ENCODE measurements around the gene GNAT3.

DNA sequence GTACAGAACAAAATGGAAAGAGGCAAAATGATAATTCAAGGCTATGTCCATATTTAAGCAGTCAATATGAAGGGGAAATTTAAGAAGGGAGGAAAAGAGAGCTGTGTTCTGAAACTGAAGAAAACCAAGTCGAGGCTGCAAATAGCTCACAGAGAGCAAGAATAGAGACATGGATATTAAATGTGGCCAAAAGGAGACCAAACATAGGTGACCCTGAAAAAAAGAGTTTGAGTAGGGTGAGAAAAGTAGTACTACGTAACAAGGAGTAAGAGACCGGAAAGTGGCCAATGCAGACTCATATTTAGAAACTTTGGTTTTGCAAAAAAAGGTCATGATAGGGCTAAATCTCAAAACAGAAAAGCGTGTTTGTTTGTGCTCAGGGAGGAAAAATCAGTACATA is 84.6 kb downstream of the GNAT3 start:
- TF ChIP-seq, protein P1, sequence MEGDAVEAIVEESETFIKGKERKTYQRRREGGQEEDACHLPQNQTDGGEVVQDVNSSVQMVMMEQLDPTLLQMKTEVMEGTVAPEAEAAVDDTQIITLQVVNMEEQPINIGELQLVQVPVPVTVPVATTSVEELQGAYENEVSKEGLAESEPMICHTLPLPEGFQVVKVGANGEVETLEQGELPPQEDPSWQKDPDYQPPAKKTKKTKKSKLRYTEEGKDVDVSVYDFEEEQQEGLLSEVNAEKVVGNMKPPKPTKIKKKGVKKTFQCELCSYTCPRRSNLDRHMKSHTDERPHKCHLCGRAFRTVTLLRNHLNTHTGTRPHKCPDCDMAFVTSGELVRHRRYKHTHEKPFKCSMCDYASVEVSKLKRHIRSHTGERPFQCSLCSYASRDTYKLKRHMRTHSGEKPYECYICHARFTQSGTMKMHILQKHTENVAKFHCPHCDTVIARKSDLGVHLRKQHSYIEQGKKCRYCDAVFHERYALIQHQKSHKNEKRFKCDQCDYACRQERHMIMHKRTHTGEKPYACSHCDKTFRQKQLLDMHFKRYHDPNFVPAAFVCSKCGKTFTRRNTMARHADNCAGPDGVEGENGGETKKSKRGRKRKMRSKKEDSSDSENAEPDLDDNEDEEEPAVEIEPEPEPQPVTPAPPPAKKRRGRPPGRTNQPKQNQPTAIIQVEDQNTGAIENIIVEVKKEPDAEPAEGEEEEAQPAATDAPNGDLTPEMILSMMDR (IDR thresholded peaks at IDR 0.05; ENCODE audit: poor library complexity) = no peak
- TF ChIP-seq EZH2 (IDR thresholded peaks at IDR 0.05; ENCODE audit: borderline replicate concordance) (no peak), EZH2phosphoT487 (IDR thresholded peaks at IDR 0.05; ENCODE audit: low read depth, severe bottlenecking, unreplicated experiment) (no peak)
